Neural crest cell (in vitro differentiated cells): Measurements from ENCODE around the gene FAM219B. TPM values are rescaled to one million over a fixed set of nuclear protein-coding genes. Genes with fewer than 3 reads are reported as not detected.

Source experiments
- DNase-seq: peaks from one replicate; pipeline ENCODE4 v3.0.0; 2021; ENCODE audit warnings: low read depth, mixed read lengths, low spot score
- H3K27ac Mint-ChIP-seq: one replicate; pipeline ENCODE4 v1.8.0; 2021; ENCODE audit warnings: mild to moderate bottlenecking, mixed read lengths; ENCODE audit not compliant: unreplicated experiment
- H3K27me3 Mint-ChIP-seq: 2 replicates; pipeline ENCODE4 v1.8.0; 2021; ENCODE audit warnings: low read depth, mild to moderate bottlenecking, mixed read lengths
- H3K36me3 Mint-ChIP-seq: 2 replicates; pipeline ENCODE4 v1.8.0; 2021; ENCODE audit warnings: low read depth, mild to moderate bottlenecking, mixed read lengths
- H3K4me1 Mint-ChIP-seq: 2 replicates; pipeline ENCODE4 v1.8.0; 2021; ENCODE audit warnings: mixed read lengths
- H3K4me3 Mint-ChIP-seq: one replicate; pipeline ENCODE4 v1.8.0; 2021; ENCODE audit warnings: mild to moderate bottlenecking, mixed read lengths
- H3K9me3 Mint-ChIP-seq: 2 replicates; pipeline ENCODE4 v1.8.0; 2021; ENCODE audit warnings: mixed read lengths
- total RNA-seq: library from RNA; stranded (reverse); gene quantifications from 2 replicates; pipeline ENCODE4 v1.2.1, GENCODE V29; 2021
- TF ChIP-seq, protein P1 (sequence below): fragments of 200-600 bp; sonication (generic); conservative IDR thresholded peaks from 2 replicates; pipeline ENCODE4 v1.5.0; 2021; ENCODE audit warnings: antibody characterized with exemption, mild to moderate bottlenecking

FAM219B gene
- total RNA-seq, 1 donor from 2014 or later = 138 TPM

- no peaks in the 10 kb centered on the region for H3K9me3 Mint-ChIP-seq
- H3K27me3 Mint-ChIP-seq = no peaks in the 10 kb centered on the region
- no peak for DNase-seq
- no peak overlapping the region for H3K4me3 Mint-ChIP-seq
- peaks cover 8% of the 10 kb centered on the region for H3K4me1 Mint-ChIP-seq
- TF ChIP-seq, protein P1, sequence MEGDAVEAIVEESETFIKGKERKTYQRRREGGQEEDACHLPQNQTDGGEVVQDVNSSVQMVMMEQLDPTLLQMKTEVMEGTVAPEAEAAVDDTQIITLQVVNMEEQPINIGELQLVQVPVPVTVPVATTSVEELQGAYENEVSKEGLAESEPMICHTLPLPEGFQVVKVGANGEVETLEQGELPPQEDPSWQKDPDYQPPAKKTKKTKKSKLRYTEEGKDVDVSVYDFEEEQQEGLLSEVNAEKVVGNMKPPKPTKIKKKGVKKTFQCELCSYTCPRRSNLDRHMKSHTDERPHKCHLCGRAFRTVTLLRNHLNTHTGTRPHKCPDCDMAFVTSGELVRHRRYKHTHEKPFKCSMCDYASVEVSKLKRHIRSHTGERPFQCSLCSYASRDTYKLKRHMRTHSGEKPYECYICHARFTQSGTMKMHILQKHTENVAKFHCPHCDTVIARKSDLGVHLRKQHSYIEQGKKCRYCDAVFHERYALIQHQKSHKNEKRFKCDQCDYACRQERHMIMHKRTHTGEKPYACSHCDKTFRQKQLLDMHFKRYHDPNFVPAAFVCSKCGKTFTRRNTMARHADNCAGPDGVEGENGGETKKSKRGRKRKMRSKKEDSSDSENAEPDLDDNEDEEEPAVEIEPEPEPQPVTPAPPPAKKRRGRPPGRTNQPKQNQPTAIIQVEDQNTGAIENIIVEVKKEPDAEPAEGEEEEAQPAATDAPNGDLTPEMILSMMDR = no peak
- H3K27ac Mint-ChIP-seq = peak overlapping the region; percentile 73
- peaks cover 1% of the 10 kb centered on the region for H3K36me3 Mint-ChIP-seq
Observed at GRCh38 chr15:74858369-74858740, 48.3 kb downstream of the FAM219B start.

GRCh38 chr15:74857671-74858368, 48.8 kb downstream of the FAM219B start:
- Mint-ChIP-seq H3K36me3 (peaks cover 2% of the 10 kb centered on the region), H3K27me3 (no peaks in the 10 kb centered on the region), H3K4me3 (no peak overlapping the region), H3K27ac (peak overlapping the region; percentile 78), H3K9me3 (no peaks in the 10 kb centered on the region), H3K4me1 (peaks cover 8% of the 10 kb centered on the region)
- TF ChIP-seq, protein P1 = no peak
- no peak for DNase-seq

GRCh38 chr15:74857082-74857655, 49.5 kb downstream of the FAM219B start:
- peaks cover 2% of the 10 kb centered on the region for H3K36me3 Mint-ChIP-seq

DNA sequence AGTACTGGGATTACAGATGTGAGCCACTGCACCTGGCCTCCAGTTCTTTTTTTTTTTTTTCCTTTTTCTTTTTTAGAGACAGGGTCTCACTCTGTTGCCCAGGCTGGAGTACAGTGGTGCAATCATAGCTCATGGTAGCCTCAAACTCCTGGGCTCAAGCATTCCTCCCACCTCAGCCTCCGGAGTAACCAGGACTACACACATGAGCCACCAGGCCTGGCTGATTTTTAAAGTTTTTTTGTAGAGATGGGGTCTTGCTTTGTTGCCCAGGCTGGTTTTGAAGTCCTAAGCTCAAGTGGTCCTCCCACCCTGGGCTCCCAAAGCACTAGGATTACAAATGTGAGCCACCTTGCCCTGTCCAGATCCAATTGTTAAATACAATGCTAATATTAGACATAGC, 50.1 kb downstream of the FAM219B start:
- H3K9me3 Mint-ChIP-seq = no peaks in the 10 kb centered on the region
- H3K27me3 Mint-ChIP-seq = no peaks in the 10 kb centered on the region
- TF ChIP-seq, protein P1 = no peak
- peaks cover 8% of the 10 kb centered on the region for H3K4me1 Mint-ChIP-seq
- no peak for DNase-seq
- H3K36me3 Mint-ChIP-seq = peaks cover 2% of the 10 kb centered on the region
- H3K4me3 Mint-ChIP-seq = no peak overlapping the region
- no peak overlapping the region for H3K27ac Mint-ChIP-seq

More at GRCh38 chr15:74857082-74857655, 49.5 kb downstream of the FAM219B start:
- Mint-ChIP-seq H3K9me3 (no peaks in the 10 kb centered on the region), H3K27me3 (no peaks in the 10 kb centered on the region), H3K4me3 (no peak overlapping the region), H3K4me1 (peaks cover 8% of the 10 kb centered on the region), H3K27ac (peak overlapping the region; percentile 27)
- TF ChIP-seq, protein P1 = no peak
- DNase-seq = no peak

GRCh38 chr15:74855857-74856256, 50.8 kb downstream of the FAM219B start:
- H3K4me3 Mint-ChIP-seq = no peak overlapping the region
- no peaks in the 10 kb centered on the region for H3K27me3 Mint-ChIP-seq
- TF ChIP-seq, protein P1 = no peak
- peaks cover 8% of the 10 kb centered on the region for H3K4me1 Mint-ChIP-seq
- DNase-seq = no peak
- H3K9me3 Mint-ChIP-seq = no peaks in the 10 kb centered on the region
- peak overlapping the region; percentile 27 for H3K27ac Mint-ChIP-seq
- H3K36me3 Mint-ChIP-seq = peaks cover 2% of the 10 kb centered on the region
